DMS114 treated with DMSO at 0.1 percent for 48 hours (cell line): ENCODE measurements around the gene TNNT3.

ENCODE experiments used
- DNase-seq: peaks from one replicate; lab custom pipeline; 2025; ENCODE audit not compliant: unreplicated experiment; lab: John Stamatoyannopoulos, UW

The TNNT3 gene

DNA sequence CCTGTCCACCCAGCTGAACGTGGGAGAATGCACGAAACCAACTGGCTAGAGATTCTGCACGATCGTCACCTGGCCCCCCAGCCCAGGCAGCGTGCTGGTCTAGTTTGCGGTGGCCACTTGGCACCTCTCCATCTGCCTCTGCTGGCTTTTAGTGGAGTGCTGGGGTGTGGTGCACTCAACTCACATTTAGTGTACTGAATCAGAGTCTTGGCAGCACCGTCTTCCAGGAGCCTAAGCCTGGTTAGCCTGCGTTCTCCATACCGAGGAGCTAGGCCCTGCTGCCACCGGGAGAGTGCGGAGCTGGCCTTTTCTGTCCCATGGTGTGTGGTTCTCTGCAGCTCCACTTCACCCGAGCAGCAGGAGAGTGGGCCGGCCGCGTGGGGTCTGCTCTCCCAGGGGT lies 30.4 kb downstream of the TNNT3 start:
- no peak for DNase-seq

DNA sequence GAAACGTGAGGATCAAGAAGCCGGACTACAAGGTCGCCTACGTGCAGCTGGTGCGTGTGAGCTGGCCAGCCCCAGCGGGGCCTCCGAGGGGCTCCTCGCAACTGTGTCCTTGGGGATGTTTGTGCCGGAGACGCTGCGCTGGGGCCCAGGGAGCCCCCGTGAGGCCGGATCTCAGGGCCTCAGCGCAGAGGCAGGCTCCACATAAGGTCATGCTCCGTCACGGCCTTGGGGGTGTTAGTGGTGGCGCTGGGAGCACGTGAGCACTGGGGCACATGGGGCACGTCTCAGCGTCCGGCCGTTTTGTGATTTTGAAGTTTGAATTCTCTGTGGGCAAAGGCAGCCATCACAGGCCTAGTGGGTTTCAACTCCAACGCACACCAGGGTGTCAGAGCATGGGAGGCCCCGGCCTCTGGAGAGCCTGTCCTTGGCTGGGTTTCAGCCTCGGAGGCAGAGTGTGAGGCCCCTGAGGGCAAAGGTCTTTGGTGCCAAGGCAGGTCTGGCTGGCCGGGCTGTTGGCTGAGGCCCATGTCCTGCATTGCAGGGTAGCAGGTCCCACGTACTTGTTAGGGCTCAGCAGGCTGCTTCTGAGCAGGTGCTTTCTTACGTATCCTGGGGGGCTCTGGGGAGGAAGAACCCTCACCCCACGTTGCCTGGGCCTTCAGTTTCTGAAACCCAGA lies 33.4 kb downstream of the TNNT3 start:
- no peak for DNase-seq

DNA sequence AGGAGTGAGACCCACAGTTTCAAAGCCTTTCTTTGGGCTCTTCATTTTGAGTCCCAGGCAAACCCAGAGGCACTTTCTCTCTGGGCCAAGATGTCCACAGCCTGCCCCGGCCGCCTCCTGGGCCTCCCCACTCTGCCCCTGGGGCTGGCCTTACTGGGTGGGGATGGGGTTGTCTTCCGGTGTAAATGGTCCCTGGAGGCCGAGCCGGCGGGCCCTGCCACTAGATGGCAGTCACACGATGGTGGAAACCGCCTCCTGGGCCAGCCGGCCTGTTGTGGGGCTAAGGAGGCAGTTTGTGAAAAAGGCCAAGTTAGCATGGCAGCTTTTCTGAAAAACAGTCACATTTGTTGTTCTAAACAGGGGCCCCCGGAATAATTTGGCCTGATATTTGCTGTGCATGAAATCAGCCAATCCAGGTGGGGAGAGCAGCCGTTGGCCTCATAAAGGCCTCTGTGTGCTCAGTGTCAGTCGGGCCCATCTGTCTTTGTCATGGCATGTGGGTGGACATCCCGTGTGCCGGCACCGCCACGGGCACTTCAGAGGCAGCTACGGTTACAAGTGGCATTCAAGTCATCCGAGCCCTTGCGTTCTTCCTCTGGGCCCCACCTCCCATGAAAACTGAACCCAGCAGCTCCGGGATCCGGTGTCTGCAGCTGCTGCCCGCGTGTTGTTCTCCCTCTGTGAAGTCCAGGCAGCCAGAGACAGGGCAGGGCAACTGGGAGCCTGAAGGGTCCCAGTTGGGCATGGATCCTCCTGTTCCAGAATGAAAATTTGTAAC lies 34.2 kb downstream of the TNNT3 start:
- DNase-seq = no peak

GRCh38 chr11:1958367-1958766 lies 38.9 kb downstream of the TNNT3 start:
- DNase-seq = no peak

DNA sequence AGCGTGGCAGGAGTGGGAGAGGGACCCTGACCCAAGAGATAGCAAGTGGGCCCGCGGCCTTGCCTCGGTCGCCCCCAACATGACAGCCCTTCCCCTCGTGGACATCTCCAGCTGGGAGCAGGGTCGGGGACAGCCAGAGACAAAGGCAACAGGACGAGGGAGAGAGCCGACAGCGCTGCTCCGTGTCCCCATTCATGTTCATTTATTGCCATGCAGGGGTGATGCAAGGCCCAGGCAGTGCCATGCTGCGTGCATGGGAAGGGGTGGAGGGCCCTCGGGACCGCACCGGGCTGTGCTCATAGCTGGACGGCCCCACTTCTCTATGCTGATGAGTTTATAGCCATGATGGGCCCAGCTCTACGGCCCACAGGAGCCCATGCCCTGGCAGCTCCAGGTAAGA lies 40.3 kb downstream of the TNNT3 start:
- no peak for DNase-seq

- no peak for DNase-seq
Observed at GRCh38 chr11:1963864-1964263, 44.4 kb downstream of the TNNT3 start.

- no peak for DNase-seq
Observed at GRCh38 chr11:1964348-1964747, 44.8 kb downstream of the TNNT3 start.

DNA sequence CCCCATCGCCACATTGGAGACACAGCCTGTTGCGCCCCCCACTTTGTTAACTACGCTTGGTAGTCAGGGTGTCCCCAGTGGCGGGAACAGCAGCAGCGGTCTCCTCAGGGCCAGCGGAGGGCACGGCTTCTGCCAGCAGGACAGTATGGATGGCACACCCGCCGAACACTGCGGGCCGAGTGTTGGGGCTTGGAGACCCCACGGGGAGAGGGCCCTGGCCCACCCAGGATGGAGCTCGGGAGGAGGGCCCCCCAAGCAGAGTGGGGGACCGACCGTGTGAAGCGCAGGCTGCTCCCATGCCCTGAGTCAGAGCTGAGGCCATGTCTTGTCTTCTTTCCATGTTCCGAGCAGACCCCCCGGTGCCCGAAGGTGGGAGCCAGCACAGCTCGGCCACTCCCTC lies 45.5 kb downstream of the TNNT3 start:
- no peak for DNase-seq

- no peak for DNase-seq
Observed at GRCh38 chr11:1966531-1966930, 47.0 kb downstream of the TNNT3 start.

DNA sequence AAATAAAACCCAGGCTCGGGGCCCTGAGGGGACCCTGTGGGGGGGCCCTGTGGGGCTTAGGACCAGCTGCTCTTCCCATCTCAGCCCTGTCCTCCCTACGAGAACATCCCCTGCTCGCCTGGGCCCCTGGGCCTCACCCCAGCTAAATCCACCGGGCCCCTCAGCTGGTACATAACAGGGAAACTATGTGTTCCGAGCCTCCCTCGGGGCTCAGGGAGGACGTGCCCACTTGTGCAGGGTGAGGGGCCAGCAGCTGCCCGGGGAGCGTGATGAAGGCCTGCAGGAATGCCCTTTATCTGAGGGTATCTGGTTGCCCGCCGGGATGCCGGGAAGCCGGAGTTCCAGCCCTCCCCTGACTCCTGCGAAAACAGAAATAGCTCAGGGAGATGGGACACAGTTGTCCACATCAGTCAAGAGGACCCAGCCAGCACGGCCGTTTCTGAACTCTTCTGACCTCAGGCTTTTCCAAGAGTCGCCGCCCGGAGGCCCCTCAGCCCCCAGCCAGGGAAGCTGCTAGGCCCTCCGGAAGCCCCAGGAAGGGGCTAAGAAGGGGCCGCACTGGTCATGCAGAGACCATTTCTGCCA lies 48.2 kb downstream of the TNNT3 start:
- no peak for DNase-seq

GRCh38 chr11:1968454-1969002 lies 49.0 kb downstream of the TNNT3 start:
- no peak for DNase-seq

DNA sequence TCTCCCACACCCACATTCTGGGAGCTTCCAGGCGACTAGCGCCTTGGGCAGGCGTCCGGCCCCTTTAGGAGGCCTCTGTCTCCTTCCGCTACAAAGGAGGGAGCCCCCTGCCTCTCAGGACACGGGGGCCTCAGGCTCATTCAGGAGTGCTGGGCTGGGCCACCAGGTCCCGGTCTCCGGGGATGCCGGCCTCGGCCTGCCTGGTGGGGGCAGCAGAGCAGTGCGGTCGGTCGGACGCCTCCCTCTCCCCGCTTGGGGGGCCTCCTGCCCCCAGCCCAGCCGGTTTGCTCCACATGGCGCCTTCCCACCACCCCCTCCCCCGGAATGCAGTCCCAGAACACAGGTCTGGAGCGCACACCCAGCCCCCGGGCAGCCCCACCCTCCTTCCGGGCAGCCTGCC lies 49.5 kb downstream of the TNNT3 start:
- DNase-seq = no peak

DNA sequence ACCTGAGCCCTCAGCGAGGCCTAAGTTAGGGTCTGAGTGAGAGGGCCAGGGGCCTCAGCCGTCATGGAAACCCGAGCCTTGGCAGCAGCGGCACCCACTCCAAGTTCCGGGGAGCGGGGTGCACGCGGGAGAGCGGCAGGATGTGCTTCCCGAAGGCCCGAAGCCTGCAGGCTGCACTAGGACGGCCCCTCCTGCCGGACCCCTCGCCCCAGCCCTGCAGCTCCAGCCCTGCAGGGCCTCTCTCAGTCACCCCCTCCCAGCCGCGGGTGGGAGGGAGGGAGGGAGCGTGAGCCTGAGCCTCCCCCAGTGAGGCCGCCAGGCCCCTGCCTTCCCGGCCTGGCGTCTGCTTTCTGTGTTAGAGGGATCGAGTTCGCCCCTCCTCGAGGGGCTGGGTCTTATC lies 50.3 kb downstream of the TNNT3 start:
- DNase-seq = no peak

DNA sequence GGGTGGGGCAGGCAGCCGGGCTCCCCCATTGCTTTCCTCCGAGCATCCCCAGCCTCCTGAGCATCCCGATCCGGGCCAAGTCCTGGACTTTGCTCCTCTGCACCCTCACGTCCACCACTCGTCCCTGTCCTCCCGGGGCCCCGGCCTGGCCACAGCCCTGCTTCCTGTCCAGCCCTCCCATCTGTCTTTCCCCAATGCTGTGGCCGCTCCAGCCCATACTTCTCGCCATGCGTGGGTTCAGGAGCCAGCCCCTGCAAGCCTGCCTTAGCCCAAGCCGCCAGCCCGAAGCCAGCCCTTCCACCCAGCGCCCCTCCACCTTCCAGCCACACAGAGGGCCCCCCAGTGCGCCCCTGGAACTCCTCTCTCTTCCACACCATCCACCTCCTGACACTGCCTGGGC lies 51.5 kb downstream of the TNNT3 start:
- no peak for DNase-seq

DNA sequence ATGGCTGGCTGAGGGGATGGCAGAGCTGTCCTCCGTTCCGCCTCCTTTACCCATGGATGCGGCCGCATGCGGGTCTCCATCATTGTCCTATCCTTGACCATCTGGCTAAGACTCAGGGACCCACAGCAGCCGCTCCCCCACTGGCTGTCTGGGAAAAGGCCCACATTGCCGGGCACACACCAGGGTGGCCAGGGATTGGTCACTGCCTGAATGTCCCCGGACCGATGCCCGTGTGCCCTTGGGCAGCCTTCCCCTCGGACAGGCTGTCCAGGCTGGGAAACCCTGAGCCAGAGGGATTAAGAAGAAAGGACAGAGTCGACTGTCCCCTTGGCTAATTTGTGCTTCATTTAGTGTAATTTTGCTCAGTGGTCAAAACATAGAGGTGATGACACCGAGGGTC lies 55.7 kb downstream of the TNNT3 start:
- no peak for DNase-seq

GRCh38 chr11:1978720-1979473 lies 59.4 kb downstream of the TNNT3 start:
- DNase-seq = no peak

- no peak for DNase-seq
Observed at GRCh38 chr11:1979607-1980006, 60.1 kb downstream of the TNNT3 start.

DNA sequence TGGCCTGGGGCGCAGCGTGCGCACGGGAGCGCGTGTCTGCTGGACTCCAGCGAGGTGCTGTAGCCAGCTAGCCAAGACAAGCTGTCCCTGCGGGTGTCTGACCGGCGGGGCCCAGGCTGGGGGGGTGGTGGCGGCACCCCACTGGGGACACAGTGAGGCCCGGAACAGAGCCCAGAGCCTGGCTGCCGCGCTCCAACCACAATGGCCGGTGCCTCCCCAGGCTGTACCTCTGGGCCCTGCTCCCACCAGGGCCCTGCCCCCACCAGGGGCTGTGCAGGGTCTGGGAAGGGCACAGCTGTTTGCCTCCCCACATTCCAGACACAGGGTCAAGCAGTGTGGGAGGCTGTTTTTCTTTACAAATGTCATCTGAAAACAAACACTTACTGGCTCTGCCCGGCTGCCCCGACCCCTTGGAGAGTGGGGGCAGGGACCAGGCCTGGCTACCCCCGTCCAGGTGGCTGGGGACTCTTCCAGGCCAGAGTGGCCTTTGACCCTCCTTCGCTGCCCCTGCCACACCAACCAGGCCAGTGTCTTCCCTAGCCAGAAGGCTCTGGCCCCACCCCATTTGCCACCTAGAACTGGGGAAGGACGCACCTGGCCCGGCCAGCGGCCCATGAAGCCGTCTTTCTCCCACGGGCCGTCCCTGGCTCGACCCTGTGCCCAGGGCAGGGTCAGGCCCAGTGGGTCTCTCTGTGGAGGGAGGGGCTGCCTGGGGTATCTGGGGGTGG lies 63.5 kb downstream of the TNNT3 start:
- no peak for DNase-seq

- DNase-seq = no peak
Observed at GRCh38 chr11:1983601-1983961, 64.1 kb downstream of the TNNT3 start.

- no peak for DNase-seq
Observed at GRCh38 chr11:1987024-1987423, 67.5 kb downstream of the TNNT3 start.

GRCh38 chr11:1988174-1988573 lies 68.7 kb downstream of the TNNT3 start:
- DNase-seq = no peak
